ENCODE results near the gene RPS15. TPM values are rescaled to one million over a fixed set of nuclear protein-coding genes. Genes with fewer than 3 reads are reported as not detected.

RPS15 gene
- total RNA-seq, 1 donor from 2014 or later: 3,906 TPM

DNA sequence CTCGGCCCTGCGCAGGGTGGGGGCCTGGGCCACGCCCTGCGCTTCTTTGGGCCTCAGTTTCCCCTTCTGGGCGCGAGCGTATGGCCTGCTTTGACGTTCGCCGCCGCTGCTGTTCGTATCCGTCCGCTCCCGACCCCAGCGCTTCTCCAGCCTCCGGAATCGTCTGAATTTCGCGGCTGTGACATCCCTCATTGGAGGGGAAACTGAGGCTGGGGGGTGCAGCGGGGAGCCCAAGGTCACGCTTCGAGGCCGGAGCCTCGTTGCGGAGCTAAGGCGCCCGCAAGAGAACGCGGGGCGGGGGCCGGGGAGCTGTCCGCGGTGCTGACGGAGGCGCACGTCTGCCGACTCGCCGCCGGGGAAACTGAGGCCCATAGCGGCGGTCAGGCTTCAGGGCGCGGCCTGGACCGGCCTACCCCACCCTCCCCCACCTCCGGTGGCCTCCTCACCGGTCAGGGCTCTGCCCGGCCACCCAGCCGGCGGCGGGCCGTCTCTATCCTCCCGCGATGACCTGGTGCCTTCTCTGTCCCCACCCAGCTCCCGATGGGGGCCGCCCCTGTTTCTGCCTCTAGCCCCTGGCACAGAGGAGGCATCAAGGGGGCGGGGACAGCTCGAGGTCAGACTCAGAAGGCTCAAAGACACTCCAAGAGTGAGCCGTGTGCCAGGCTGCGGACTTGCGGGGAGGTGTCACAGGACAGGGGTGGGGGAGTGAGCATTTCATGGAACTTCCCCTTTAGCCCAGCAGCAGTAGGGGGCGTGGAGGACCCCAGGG lies 8.7 kb downstream of the RPS15 start:
- TF ChIP-seq CTCF (IDR thresholded peaks at IDR 0.05) (no peak), POLR2AphosphoS5 (IDR thresholded peaks at IDR 0.05; ENCODE audit: insufficient read depth in 1 of 2, low read depth in 1 of 2) (no peak), POLR2A (IDR thresholded peaks at IDR 0.05) (no peak)
- H3K4me3 ChIP-seq: peak overlapping the region; percentile 28 to 32
- peaks cover 40% of the 10 kb centered on the region for H3K27me3 ChIP-seq
- intact Hi-C loops (cut with DNase I): loop anchor here (10.0 kb wide), 1 partner anchor 172 kb away; the partner anchor contains the start of gene FAM174C
- no peaks in the 10 kb centered on the region for H3K9me3 ChIP-seq
- DNase-seq (ENCODE audit: extremely low spot score in 2 of 2): no peak
- no peak overlapping the region for H3K27ac ChIP-seq
- peaks cover 0 to 11% of the 10 kb centered on the region in 2 donors for H3K36me3 ChIP-seq
- peaks cover 27% of the 10 kb centered on the region for H3K4me1 ChIP-seq

- Histone ChIP-seq H3K36me3 (peaks cover 0 to 5% of the 10 kb centered on the region in 2 donors), H3K27me3 (peaks cover 40% of the 10 kb centered on the region), H3K9me3 (no peaks in the 10 kb centered on the region), H3K4me3 (no peak overlapping the region), H3K4me1 (peaks cover 27% of the 10 kb centered on the region), H3K27ac (no peak overlapping the region)
- TF ChIP-seq CTCF (IDR thresholded peaks at IDR 0.05): no peak
- TF ChIP-seq POLR2A (IDR thresholded peaks at IDR 0.05): no peak
- no peak for TF ChIP-seq POLR2AphosphoS5 (IDR thresholded peaks at IDR 0.05; ENCODE audit: insufficient read depth in 1 of 2, low read depth in 1 of 2)
- intact Hi-C loops (cut with DNase I): loop anchor here (10.0 kb wide), 1 partner anchor 173 kb away; the partner anchor contains the start of gene FAM174C
- DNase-seq (ENCODE audit: extremely low spot score in 2 of 2): no peak
These were observed 9.3 kb downstream of the RPS15 start for GRCh38 chr19:1447504-1447903.

- Histone ChIP-seq H3K36me3 (peaks cover 0 to under 1% of the 10 kb centered on the region in 2 donors), H3K9me3 (no peaks in the 10 kb centered on the region), H3K4me3 (no peak overlapping the region), H3K27ac (no peak overlapping the region), H3K4me1 (peaks cover 30% of the 10 kb centered on the region), H3K27me3 (peaks cover 42% of the 10 kb centered on the region)
- no peak for DNase-seq (ENCODE audit: extremely low spot score in 2 of 2)
- intact Hi-C loops (cut with DNase I): loop anchor here (10.0 kb wide), 1 partner anchor 173 kb away; the partner anchor contains the start of gene FAM174C
- no peak for TF ChIP-seq CTCF (IDR thresholded peaks at IDR 0.05)
- no peak for TF ChIP-seq POLR2AphosphoS5 (IDR thresholded peaks at IDR 0.05; ENCODE audit: insufficient read depth in 1 of 2, low read depth in 1 of 2)
- TF ChIP-seq POLR2A (IDR thresholded peaks at IDR 0.05): no peak
These were observed 9.7 kb downstream of the RPS15 start for GRCh38 chr19:1447944-1448343.

DNA sequence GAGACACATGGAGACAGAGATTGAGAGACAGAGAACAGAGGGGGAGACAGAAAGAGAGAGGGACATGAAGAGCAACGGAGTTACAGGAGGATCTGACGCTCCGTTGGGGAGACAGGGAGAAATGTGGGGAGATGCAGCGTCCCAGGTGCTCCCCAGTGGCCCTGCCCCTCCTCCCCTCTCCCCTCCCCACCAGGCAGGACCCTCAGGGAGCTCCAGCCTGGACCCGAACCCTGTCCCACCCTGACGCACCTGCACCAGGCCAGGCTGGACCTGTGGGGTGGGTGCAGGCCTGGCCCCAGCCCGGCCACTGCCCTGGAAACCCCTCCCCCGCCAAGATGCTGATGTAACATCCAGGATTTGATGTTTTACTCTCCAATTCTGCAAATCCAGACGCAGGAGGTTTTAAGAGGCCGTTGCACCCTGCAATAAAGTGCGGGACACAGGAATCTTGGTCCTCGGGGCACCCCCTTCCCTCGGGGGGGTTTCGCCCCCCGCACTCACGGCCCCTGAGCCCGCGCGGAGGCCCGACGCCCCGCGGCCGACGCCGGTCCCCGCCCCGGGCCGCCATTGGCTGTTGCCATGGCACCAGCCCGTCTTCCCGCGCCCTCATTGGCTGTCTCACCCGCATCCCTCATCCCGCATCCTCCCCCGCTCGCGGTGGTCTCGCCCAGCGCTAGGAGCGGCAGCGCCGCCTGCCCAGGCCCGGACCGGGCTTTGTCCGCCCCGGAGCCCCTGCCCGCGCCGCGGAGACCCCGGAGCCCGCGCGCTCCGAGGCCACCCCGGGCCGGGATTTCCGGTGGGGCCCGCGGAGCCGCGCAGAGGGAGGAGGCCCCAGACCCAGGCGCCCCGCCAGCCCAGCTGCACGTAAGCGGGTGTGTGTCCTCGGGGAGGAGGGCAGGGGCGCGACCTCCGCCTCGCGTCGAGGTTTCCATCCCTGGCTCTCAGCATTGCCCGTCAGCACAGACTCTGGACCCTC lies 11.6 kb downstream of the RPS15 start, which contains the start of gene APC2:
Gene APC2, plus strand, starts transcription at position 655 of the 976 bp plus-strand sequence. CDS start 2,881 bp downstream, outside the sequence.
- Histone ChIP-seq H3K27me3 (peaks cover 47% of the 10 kb centered on the region), H3K36me3 (no peaks in the 10 kb centered on the region), H3K27ac (no peak within 1 kb of the TSS), H3K4me3 (no peak within 1 kb of the TSS), H3K4me1 (peaks cover 37% of the 10 kb centered on the region), H3K9me3 (no peaks in the 10 kb centered on the region)
- no peak for TF ChIP-seq CTCF (IDR thresholded peaks at IDR 0.05)
- TF ChIP-seq POLR2A (IDR thresholded peaks at IDR 0.05): no peak
- TF ChIP-seq POLR2AphosphoS5 (IDR thresholded peaks at IDR 0.05; ENCODE audit: insufficient read depth in 1 of 2, low read depth in 1 of 2): no peak
- intact Hi-C loops (cut with DNase I): loop anchor here (10.0 kb wide), 1 partner anchor 175 kb away; the partner anchor contains the start of gene FAM174C
- no peak for DNase-seq (ENCODE audit: extremely low spot score in 2 of 2)
